DOHH2 (cell line): ENCODE results near the gene WDR6.

Experiments used
- H3F3A ChIP-seq: fragments of 200-600 bp; sonication (generic), shearing (Covaris generic); 2 replicates; pipeline ENCODE4 v1.6.0; 2016; ENCODE audit warnings: antibody characterized with exemption, mild to moderate bottlenecking; ENCODE audit not compliant: control insufficient read depth, insufficient read depth
- H3K27ac ChIP-seq: fragments of 200-600 bp; sonication (generic); 2 replicates; pipeline ENCODE4 v1.5.1; 2014; ENCODE audit warnings: low read depth, mild to moderate bottlenecking, low read length, moderate library complexity
- H3K27me3 ChIP-seq: fragments of 200-600 bp; sonication (generic); 2 replicates; pipeline ENCODE4 v1.6.1; 2014; ENCODE audit warnings: mild to moderate bottlenecking, low read length, mixed read lengths; ENCODE audit not compliant: control insufficient read depth
- H3K36me3 ChIP-seq: fragments of 200-600 bp; sonication (generic); 2 replicates; pipeline ENCODE4 v1.6.1; 2014; ENCODE audit warnings: mild to moderate bottlenecking, low read length, moderate library complexity, mixed read lengths; ENCODE audit not compliant: control insufficient read depth
- H3K4me1 ChIP-seq: fragments of 200-600 bp; sonication (generic); 2 replicates; pipeline ENCODE4 v1.6.1; 2014; ENCODE audit warnings: mild to moderate bottlenecking, low read length, mixed read lengths; ENCODE audit not compliant: control insufficient read depth
- H3K4me2 ChIP-seq: fragments of 200-600 bp; sonication (generic); 2 replicates; pipeline ENCODE4 v1.6.0; 2014; ENCODE audit warnings: mild to moderate bottlenecking, low read length, moderate library complexity
- H3K4me3 ChIP-seq: fragments of 200-600 bp; sonication (generic); 2 replicates; pipeline ENCODE4 v1.5.1; 2014; ENCODE audit warnings: mild to moderate bottlenecking, low read length, mixed read lengths
- H3K79me2 ChIP-seq: fragments of 200-600 bp; sonication (generic); 2 replicates; pipeline ENCODE4 v1.6.1; 2014; ENCODE audit warnings: mild to moderate bottlenecking, low read length, mixed read lengths; ENCODE audit not compliant: control insufficient read depth
- H3K9me2 ChIP-seq: fragments of 200-600 bp; sonication (generic); replicated peaks from 2 replicates; pipeline ENCODE4 v1.6.1; 2014; ENCODE audit warnings: mild to moderate bottlenecking, low read length, mixed read lengths; ENCODE audit not compliant: control insufficient read depth
- H3K9me3 ChIP-seq: fragments of 200-600 bp; sonication (generic); 2 replicates; pipeline ENCODE4 v1.6.1; 2014; ENCODE audit warnings: antibody characterized with exemption, low read length, mixed read lengths; ENCODE audit not compliant: control insufficient read depth, insufficient read depth
- H4K20me1 ChIP-seq: fragments of 200-600 bp; sonication (generic); 2 replicates; pipeline ENCODE4 v1.6.0; 2014; ENCODE audit warnings: low read depth, mild to moderate bottlenecking, antibody characterized with exemption, low read length, moderate library complexity; ENCODE audit not compliant: control insufficient read depth, insufficient read depth
- EZH2phosphoT487 ChIP-seq: fragments of 200-600 bp; sonication (generic); IDR thresholded peaks from 2 replicates; pipeline ENCODE4 v1.6.1; 2017; ENCODE audit warnings: borderline replicate concordance, mild to moderate bottlenecking, antibody characterized with exemption, low read length, moderate library complexity, mixed read lengths
- TF ChIP-seq, protein P1 (sequence below): fragments of 200-600 bp; sonication (generic); IDR thresholded peaks from one replicate; pipeline ENCODE4 v1.5.1; 2014; ENCODE audit warnings: antibody characterized with exemption, mild to moderate bottlenecking, low read depth, low read length; ENCODE audit not compliant: poor library complexity, severe bottlenecking

Gene WDR6

GRCh38 chr3:48989126-48989795 is 17.9 kb upstream of the WDR6 start:
- Histone ChIP-seq H3K4me3 (peak overlapping the region; percentile 88), H3K4me1 (peaks cover 29% of the 10 kb centered on the region), H3K4me2 (peak overlapping the region; percentile 96), H3K9me3 (no peaks in the 10 kb centered on the region), H4K20me1 (no peaks in the 10 kb centered on the region), H3K9me2 (no peaks in the 10 kb centered on the region), H3K27me3 (no peaks in the 10 kb centered on the region), H3K79me2 (peaks cover 35% of the 10 kb centered on the region), H3K36me3 (peaks cover 45% of the 10 kb centered on the region), H3K27ac (peak overlapping the region; percentile 37), H3F3A (peaks cover 16% of the 10 kb centered on the region)
- TF ChIP-seq, protein P1, sequence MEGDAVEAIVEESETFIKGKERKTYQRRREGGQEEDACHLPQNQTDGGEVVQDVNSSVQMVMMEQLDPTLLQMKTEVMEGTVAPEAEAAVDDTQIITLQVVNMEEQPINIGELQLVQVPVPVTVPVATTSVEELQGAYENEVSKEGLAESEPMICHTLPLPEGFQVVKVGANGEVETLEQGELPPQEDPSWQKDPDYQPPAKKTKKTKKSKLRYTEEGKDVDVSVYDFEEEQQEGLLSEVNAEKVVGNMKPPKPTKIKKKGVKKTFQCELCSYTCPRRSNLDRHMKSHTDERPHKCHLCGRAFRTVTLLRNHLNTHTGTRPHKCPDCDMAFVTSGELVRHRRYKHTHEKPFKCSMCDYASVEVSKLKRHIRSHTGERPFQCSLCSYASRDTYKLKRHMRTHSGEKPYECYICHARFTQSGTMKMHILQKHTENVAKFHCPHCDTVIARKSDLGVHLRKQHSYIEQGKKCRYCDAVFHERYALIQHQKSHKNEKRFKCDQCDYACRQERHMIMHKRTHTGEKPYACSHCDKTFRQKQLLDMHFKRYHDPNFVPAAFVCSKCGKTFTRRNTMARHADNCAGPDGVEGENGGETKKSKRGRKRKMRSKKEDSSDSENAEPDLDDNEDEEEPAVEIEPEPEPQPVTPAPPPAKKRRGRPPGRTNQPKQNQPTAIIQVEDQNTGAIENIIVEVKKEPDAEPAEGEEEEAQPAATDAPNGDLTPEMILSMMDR, result no peak
- no peak for TF ChIP-seq EZH2phosphoT487

DNA sequence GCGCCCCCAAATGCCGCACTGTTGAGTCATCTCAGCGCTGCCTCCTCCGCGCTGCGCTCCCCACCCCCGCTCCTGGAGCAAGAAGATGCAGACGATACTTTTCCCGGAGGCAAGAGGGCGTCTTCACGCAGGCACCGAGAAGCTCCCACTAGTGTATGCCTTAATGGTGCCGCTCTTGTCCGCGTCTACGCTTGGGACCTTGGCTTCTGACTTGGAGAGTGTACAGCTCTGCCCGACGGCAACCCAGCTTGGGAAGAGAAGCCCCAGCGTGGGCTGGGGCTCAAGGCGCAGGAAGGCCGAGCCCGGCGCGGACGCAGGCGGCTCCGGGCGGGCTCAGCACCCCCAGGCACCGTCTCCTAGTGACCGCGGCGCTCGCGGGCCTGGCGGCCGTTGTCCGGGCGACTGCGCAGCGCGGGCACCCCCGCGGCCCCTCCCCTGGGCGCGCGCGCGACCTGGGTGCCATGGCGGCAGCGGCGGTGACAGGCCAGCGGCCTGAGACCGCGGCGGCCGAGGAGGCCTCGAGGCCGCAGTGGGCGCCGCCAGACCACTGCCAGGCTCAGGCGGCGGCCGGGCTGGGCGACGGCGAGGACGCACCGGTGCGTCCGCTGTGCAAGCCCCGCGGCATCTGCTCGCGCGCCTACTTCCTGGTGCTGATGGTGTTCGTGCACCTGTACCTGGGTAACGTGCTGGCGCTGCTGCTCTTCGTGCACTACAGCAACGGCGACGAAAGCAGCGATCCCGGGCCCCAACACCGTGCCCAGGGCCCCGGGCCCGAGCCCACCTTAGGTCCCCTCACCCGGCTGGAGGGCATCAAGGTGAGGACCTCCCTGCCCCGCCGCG is 17.2 kb upstream of the WDR6 start, which contains the start of gene P4HTM:
P4HTM (plus strand) TSS at position 446 of the 840 bp plus-strand sequence; CDS start at position 462, 16 bp downstream.
- H3K4me3 ChIP-seq, result peak within 1 kb of the TSS; percentile 88
- peak within 1 kb of the TSS; percentile 96 for H3K4me2 ChIP-seq
- H4K20me1 ChIP-seq, result no peaks in the 10 kb centered on the region
- H3K9me2 ChIP-seq, result no peaks in the 10 kb centered on the region
- peaks cover 39% of the 10 kb centered on the region for H3K36me3 ChIP-seq
- no peaks in the 10 kb centered on the region for H3K9me3 ChIP-seq
- H3K27ac ChIP-seq, result peak within 1 kb of the TSS; percentile 37
- peaks cover 15% of the 10 kb centered on the region for H3F3A ChIP-seq
- no peak for TF ChIP-seq EZH2phosphoT487
- TF ChIP-seq, protein P1, result peak; percentile 53
- H3K27me3 ChIP-seq, result no peaks in the 10 kb centered on the region
- H3K79me2 ChIP-seq, result peaks cover 37% of the 10 kb centered on the region
- H3K4me1 ChIP-seq, result peaks cover 29% of the 10 kb centered on the region

DNA sequence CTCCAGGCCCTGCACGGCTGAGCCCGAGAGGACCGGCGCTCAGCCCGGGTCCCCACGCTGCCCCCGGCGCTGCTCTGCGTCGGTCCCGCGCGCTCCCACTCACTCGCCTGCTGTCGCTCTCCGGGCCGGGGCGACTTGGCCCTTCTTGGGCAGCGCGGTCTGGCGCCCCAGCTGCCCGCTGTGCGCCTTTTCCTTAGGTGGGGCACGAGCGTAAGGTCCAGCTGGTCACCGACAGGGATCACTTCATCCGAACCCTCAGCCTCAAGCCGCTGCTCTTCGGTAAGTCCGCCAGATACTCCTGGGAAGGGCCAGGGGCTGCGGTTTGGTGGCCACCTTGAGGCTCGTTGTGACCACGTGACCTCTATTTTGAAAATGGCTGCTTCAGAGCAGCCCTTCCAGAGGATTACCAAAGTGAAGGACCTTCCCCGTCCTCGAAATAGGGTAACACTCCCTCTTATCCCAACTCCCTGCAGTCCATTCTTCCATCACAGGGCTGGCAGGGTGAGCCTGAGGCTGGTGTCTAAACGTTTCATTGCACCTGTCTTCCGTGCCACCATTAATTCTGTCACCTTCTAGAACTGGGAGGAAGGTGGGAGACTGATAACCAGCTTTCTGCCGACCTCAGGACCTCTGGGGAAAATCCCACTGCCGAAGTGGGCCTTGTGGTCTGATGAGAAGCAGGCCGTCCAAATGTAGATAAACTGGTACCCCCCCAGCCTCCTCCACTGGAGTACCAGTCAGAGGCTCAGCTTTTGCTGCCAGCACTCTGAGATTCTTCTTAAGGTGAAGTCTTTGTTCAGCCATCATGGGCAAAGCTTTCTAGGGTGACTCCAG is 16.3 kb upstream of the WDR6 start:
- Histone ChIP-seq H3K4me2 (peak overlapping the region; percentile 96), H4K20me1 (no peaks in the 10 kb centered on the region), H3K4me1 (peaks cover 29% of the 10 kb centered on the region), H3K27me3 (no peaks in the 10 kb centered on the region), H3K4me3 (peak overlapping the region; percentile 88), H3K9me2 (no peaks in the 10 kb centered on the region), H3K36me3 (peaks cover 30% of the 10 kb centered on the region), H3K27ac (peak overlapping the region; percentile 33; the same call in 1 of the 2 replicates), H3F3A (peaks cover 10% of the 10 kb centered on the region), H3K9me3 (no peaks in the 10 kb centered on the region), H3K79me2 (peaks cover 37% of the 10 kb centered on the region)
- TF ChIP-seq EZH2phosphoT487, result no peak
- TF ChIP-seq, protein P1, result peak; percentile 16
